Peyer's patch (tissue), 4 donors: ENCODE results near the gene FGF5. TPM values are rescaled to one million over a fixed set of nuclear protein-coding genes. Genes with fewer than 3 reads are reported as not detected.
A peak's percentile ranks its signal among the peaks of the same experiment; 100 is the strongest.

ENCODE experiments used
- DNase-seq, 3 donors: peaks; one replicate each; pipeline ENCODE4 v3.0.0-alpha.2; 2017 to 2019
- H3K27ac ChIP-seq, 4 donors: fragments of 200-600 bp; sonication (generic); one replicate each; pipeline ENCODE4 v1.5.1; 2016 to 2019
- H3K27me3 ChIP-seq, 2 donors: fragments of 200-600 bp; sonication (generic); one replicate each; pipeline ENCODE4 v1.5.1; 2019
- H3K36me3 ChIP-seq, 3 donors: fragments of 200-600 bp; sonication (generic); one replicate each; pipeline ENCODE4 v1.5.1; 2016 to 2019
- H3K4me1 ChIP-seq, 4 donors: fragments of 200-600 bp; sonication (generic); one replicate each; pipeline ENCODE4 v1.5.1; 2016 to 2019
- H3K4me3 ChIP-seq, 4 donors: fragments of 200-600 bp; sonication (generic); 1 replicate in 3 of 4; 2 replicates in 1 of 4; pipeline ENCODE4 v1.5.1; 2016 to 2019; ENCODE audit warnings: mild to moderate bottlenecking in 1 of 4
- H3K9me3 ChIP-seq, 4 donors: fragments of 200-600 bp; sonication (generic); one replicate each; pipeline ENCODE4 v1.5.1; 2016 to 2019; ENCODE audit warnings: mild to moderate bottlenecking in 1 of 4
- POLR2A ChIP-seq, 2 donors: fragments of 450-650 bp; IDR thresholded peaks; one replicate each; pipeline ENCODE4 v1.5.1; 2017; ENCODE audit warnings: antibody characterized with exemption in 2 of 2, mild to moderate bottlenecking in 2 of 2, moderate library complexity in 2 of 2
- total RNA-seq, 4 donors: library from RNA; depleted of rRNA; stranded (reverse); fragments of >200 nt; gene quantifications; one replicate each; pipeline ENCODE4 v1.1.0, GENCODE V29; 2016
- TF ChIP-seq, protein P1 (sequence below), 6 experiments: fragments of 450-650 bp in 4 of 6; fragments of 200-600 bp in 2 of 6; sonication (generic) in 1 of 6; IDR thresholded peaks; one replicate each; pipeline ENCODE4 v1.5.1; 2017 to 2019; ENCODE audit warnings: antibody characterized with exemption in 6 of 6, mild to moderate bottlenecking in 3 of 6, moderate library complexity in 1 of 6

The FGF5 gene, protein sequence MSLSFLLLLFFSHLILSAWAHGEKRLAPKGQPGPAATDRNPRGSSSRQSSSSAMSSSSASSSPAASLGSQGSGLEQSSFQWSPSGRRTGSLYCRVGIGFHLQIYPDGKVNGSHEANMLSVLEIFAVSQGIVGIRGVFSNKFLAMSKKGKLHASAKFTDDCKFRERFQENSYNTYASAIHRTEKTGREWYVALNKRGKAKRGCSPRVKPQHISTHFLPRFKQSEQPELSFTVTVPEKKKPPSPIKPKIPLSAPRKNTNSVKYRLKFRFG
- not detected for total RNA-seq

DNA sequence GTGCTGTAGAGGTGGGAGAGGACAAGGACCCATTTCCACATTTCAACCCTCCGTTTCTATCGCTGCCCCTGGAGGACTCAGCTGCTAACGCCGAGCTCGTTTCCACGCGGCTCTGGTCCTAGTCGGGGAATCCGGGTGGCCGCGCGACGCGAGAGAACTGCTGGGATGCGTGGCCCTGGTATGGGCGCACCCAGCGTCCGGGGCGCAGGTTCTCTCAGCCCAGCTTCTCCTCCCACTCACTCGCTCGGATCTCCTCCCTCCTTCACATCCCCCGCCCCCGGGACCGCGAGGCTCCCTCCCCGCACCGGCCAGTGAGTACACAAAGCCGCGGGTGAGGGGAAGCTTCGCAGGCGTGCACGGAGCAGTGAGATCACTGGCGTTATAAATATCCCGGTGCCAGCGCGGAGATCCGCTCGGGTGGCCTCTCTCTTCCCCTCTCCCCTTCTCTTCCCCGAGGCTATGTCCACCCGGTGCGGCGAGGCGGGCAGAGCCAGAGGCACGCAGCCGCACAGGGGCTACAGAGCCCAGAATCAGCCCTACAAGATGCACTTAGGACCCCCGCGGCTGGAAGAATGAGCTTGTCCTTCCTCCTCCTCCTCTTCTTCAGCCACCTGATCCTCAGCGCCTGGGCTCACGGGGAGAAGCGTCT, at the start of gene FGF5:
TSS of gene FGF5 (plus strand) at position 412 of the 649 bp plus-strand sequence. CDS start at position 573, 161 bp downstream.
- Histone ChIP-seq H3K36me3 (no peaks in the 10 kb centered on the region), H3K4me3 (peak within 1 kb of the TSS; percentile 2 to 51 (median 28)), H3K27ac (peak within 1 kb of the TSS in 1 of 4 donors; percentile 76), H3K9me3 (no peaks in the 10 kb centered on the region), H3K27me3 (peaks cover 0 to 26% of the 10 kb centered on the region in 2 donors), H3K4me1 (peaks cover 0 to 11% (median 0%) of the 10 kb centered on the region in 4 donors)
- DNase-seq = peak in 1 of 3 donors; percentile 49
- TF ChIP-seq POLR2A (IDR thresholded peaks at IDR 0.05) = no peak
- TF ChIP-seq, protein P1, sequence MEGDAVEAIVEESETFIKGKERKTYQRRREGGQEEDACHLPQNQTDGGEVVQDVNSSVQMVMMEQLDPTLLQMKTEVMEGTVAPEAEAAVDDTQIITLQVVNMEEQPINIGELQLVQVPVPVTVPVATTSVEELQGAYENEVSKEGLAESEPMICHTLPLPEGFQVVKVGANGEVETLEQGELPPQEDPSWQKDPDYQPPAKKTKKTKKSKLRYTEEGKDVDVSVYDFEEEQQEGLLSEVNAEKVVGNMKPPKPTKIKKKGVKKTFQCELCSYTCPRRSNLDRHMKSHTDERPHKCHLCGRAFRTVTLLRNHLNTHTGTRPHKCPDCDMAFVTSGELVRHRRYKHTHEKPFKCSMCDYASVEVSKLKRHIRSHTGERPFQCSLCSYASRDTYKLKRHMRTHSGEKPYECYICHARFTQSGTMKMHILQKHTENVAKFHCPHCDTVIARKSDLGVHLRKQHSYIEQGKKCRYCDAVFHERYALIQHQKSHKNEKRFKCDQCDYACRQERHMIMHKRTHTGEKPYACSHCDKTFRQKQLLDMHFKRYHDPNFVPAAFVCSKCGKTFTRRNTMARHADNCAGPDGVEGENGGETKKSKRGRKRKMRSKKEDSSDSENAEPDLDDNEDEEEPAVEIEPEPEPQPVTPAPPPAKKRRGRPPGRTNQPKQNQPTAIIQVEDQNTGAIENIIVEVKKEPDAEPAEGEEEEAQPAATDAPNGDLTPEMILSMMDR (IDR thresholded peaks at IDR 0.05) = no peak

DNA sequence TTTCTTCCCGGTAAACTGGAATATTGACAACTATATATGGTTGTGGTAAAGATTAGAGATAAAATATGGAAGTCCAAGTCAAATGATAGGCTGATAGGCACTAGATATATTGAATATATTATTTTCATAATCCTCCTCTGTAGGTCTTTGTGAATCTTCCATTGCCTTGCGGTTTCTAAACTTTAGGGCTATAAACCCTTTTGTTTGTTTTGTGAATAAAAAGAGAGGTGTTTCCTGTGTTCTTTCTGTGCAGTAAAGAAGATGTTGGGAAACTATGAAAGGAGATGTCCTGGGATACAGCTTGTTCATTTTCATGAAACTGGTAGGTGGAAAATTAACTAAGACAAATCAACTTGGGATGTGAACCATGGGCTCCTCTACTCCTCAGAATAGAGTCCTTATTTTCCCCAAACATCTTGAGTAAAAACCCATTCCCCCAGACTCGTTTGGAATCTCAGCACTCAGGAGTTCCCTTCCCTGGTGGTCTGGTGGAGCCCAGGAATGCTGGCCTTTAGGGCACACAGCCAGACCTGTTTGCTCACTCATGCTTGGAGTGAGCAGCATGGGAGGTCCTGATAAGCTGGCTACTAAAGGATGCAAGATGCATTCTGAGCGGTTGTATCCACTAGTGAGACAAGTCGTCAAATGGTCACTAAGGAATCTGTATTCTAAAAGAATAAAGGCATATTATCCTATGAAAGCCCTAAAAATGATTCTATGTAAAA, 47.0 kb upstream of the FGF5 start:
- Histone ChIP-seq H3K4me3 (no peak overlapping the region), H3K27me3 (no peaks in the 10 kb centered on the region), H3K9me3 (no peaks in the 10 kb centered on the region), H3K4me1 (no peaks in the 10 kb centered on the region), H3K27ac (no peak overlapping the region), H3K36me3 (no peaks in the 10 kb centered on the region)
- DNase-seq = no peak
- TF ChIP-seq, protein P1 (IDR thresholded peaks at IDR 0.05) = no peak
- no peak for TF ChIP-seq POLR2A (IDR thresholded peaks at IDR 0.05)

DNA sequence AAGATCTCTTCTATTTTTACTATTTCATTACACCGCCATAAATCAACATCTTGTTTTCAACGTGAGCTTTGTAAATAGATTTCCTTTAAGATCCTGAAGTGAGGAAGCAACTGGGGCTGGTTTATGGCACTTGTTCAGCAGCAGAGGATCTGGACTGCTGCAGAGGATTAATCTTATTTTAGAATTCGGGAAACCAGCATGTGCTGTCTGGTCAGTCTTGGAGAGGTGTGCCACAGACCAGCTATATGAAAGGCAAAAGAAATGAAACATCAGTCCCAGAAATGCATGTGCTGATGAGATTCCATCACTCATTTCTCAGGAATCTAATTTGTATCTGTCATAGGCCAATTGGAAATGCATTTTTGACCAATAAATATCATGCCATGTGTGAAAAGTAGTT, 45.8 kb upstream of the FGF5 start:
- no peak for DNase-seq
- no peaks in the 10 kb centered on the region for H3K9me3 ChIP-seq
- no peak overlapping the region for H3K4me3 ChIP-seq
- no peaks in the 10 kb centered on the region for H3K27me3 ChIP-seq
- no peak overlapping the region for H3K27ac ChIP-seq
- no peaks in the 10 kb centered on the region for H3K4me1 ChIP-seq
- TF ChIP-seq, protein P1 (IDR thresholded peaks at IDR 0.05) = no peak
- TF ChIP-seq POLR2A (IDR thresholded peaks at IDR 0.05) = no peak
- no peaks in the 10 kb centered on the region for H3K36me3 ChIP-seq

DNA sequence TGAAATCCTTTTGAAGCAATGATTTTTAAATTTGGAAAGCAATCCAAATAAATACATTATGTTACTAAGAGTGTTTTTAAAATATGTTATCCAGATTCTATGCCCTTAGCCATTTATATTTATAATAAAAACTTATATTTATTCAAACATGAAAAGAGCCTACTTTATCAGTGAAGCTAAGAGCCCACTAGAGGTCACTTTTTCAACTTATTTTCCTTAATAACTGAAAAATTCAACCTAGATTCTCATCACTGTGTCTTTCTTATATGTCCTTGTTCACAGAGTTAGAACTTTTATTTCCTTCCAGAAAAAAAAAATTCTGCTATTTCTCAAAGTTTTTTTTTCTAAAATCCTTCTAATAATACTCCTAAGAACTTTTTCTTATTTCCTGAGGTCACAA, 45.3 kb upstream of the FGF5 start:
- Histone ChIP-seq H3K36me3 (no peaks in the 10 kb centered on the region), H3K4me3 (no peak overlapping the region), H3K9me3 (no peaks in the 10 kb centered on the region), H3K4me1 (no peaks in the 10 kb centered on the region), H3K27ac (no peak overlapping the region), H3K27me3 (no peaks in the 10 kb centered on the region)
- DNase-seq = no peak
- TF ChIP-seq POLR2A (IDR thresholded peaks at IDR 0.05) = no peak
- TF ChIP-seq, protein P1 (IDR thresholded peaks at IDR 0.05) = peak in 1 of 6 experiments; percentile 10

DNA sequence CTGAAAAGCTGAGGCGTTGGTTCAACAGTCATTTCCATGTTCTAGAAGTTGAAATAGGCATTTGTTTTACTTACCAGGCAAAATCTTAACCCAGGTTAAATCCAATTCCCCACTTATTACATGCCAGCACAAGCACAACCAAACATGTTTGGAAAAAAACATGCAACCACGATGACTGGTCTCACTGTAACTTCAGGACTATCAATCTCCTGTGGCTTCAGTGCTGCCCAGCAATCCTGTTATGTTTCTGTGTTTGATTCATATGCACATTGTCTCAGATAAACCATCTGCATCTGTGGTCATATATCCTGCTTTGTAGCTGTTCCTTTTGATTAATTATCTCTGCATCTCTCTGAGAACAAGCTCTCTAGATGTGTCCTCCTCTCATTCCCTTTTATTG, 40.9 kb upstream of the FGF5 start:
- no peak overlapping the region for H3K4me3 ChIP-seq
- H3K27me3 ChIP-seq = no peaks in the 10 kb centered on the region
- no peaks in the 10 kb centered on the region for H3K36me3 ChIP-seq
- no peak for DNase-seq
- no peak for TF ChIP-seq POLR2A (IDR thresholded peaks at IDR 0.05)
- TF ChIP-seq, protein P1 (IDR thresholded peaks at IDR 0.05) = no peak
- H3K27ac ChIP-seq = no peak overlapping the region
- H3K4me1 ChIP-seq = no peaks in the 10 kb centered on the region
- H3K9me3 ChIP-seq = no peaks in the 10 kb centered on the region
